NCI-H2107 treated with DMSO at 0.1 percent for 48 hours (cell line): ENCODE measurements around the gene TCEAL4.
"Not testable (repeated sequence)": the region's sequence is repeated elsewhere in the genome, so short reads cannot be mapped to it uniquely, and the experiment has no call there.

Experiments
- DNase-seq: peaks from one replicate; lab custom pipeline; 2025; ENCODE audit not compliant: unreplicated experiment; lab: John Stamatoyannopoulos, UW

Gene TCEAL4

GRCh38 chrX:103586659-103587058, 1.3 kb downstream of the TCEAL4 start:
- DNase-seq = no peak

- not testable (repeated sequence) for DNase-seq
These were observed 7.0 kb downstream of the TCEAL4 start for GRCh38 chrX:103592295-103592694.

DNA sequence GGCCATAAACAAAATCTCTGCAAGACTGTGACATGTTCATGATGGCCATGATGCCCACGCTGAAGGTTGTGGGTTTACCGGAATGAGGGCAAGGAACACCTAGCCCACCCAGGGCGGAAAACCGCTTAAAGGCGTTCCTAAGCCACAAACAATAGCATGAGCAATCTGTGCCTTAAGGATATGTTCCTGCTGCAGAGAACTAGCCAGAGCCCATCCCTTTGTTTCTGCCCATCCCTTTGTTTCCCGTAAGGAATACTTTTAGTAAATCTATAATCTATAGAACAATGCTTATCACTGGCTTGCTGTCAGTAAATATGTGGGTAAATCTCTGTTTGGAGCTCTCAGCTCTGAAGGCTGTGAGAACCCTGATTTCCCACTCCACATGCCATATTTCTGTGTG, 9.9 kb downstream of the TCEAL4 start:
- DNase-seq = not testable (repeated sequence)

DNA sequence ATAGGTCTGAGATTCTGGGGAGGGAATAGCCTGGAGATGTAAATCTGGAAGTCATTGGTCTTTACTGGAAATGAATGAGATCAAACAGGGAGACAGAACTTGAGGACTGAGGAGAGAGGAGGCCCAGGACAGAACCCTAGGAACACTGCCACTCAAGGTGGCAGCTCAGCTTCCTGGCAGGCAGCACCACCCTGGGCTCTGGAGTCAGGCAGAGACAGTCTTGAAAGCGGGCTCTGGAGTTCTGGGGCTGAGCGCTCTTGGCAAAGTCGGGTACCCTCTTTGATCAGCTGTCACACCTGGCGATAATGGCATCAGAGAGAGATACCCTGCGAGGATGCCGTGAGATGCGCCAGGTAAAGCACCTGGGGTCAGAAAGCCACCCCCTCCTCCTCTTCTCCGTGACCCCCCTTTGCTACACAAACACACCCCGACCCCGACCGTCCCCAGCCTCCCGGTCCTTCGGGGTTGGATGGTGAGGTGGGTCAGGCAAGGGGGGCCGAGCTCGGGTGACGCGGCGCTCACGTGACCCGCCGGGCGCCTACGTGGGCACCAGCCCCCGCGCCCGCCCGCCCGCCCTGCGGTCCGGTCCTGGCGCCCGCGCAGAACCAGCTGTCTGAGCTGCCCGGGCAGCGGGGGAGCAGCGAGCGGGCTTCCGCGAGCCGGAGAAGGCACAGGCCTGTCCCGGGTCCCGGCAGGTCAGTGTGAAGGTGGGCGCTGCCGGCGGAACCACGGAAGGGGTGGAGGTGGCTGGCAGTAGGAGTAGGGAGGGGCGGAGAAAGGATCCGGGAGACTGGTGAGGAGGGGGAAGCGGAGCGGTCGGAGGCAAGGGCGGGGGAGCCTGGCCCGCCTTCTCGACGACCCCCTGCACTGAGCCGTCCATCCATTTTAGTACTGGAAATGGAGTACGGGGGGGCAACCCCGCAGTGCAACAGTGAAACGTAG, 22.3 kb downstream of the TCEAL4 start, which contains the start of gene TCEAL3:
TCEAL3 (plus strand) TSS at position 600 of the 942 bp plus-strand sequence. CDS start 1,102 bp downstream, outside the sequence.
- no peak for DNase-seq

DNA sequence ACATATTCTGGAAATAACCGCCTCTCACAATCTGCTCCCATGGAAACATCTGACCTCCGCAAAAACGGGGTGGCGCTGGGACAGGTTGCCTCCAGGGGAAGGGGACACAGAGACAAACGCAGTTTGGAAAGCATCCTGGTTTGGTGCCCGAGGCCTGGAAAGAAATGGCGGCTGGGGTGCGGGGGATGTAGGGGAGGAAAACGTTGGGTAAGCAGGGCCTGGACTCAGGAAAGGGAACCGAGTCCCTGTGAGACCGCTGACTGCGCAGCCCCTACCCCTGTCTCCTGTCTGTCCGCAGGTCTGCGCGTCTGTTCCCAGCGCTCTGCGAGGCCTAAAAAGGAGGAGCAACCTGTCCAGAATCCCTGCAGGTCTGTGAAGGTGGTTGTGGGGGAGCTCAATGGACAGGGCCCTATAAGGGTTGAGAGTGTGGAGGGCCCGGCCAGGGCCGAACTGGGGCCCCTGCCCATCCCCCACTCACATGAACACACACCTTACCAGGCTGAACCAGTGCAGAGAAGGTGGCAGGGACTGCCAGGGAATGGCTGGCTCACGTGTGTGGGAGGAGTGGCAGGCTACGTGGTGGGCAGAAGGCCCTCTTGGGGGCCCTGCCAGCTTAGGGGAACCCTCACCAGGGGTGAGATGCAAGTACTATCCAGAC, 23.1 kb downstream of the TCEAL4 start:
- DNase-seq = no peak

- DNase-seq = no peak
These were observed 25.0 kb downstream of the TCEAL4 start for GRCh38 chrX:103610282-103610681.

GRCh38 chrX:103613362-103613890, 28.1 kb downstream of the TCEAL4 start:
- no peak for DNase-seq

- no peak for DNase-seq
These were observed 29.7 kb downstream of the TCEAL4 start for GRCh38 chrX:103614999-103615398.

- no peak for DNase-seq
These were observed 30.6 kb downstream of the TCEAL4 start for GRCh38 chrX:103615781-103616371.

DNA sequence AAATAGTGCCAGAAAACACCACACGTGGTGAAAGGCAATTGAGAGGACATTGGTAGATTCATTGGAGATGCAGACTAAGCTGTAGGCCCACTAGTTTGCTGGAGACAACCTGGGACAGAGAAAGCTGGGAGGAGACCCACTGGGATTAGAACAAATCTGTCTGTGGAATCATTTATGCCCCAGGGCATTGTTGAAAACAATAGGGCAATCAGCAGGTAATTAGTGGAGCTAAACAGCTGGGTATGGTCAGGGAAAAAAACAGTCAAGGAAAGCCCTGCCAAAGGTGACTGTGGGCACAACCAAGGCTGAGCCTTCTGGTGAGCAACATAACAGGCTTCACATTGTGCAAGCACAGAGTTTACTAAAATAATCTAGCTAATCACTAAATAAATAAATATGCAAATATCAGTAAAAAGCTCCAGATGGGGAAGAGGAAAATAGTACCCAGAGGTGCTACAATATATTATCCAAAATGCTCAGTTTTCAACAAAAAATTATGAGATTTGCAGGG, 31.4 kb downstream of the TCEAL4 start:
- DNase-seq = no peak

DNA sequence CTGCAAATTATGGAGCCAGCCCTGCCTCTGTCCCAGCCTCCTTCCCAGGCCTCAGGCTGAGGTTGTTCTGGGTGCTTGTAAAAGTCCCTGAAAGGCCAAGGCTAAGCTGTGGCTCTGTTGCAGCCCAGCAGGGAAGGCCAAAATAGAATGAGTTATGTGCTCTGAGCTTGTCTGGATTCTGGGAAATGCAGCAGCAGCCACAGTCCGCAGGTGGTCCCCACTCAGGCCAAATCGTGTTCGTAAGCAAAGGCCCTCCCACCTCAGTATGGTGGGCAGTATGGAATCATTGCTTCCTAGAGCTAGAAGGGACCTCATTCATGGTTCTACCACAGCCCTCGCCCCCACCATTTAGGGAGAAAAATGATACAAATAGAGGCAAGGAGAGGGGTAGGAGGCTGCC, 38.8 kb downstream of the TCEAL4 start:
- no peak for DNase-seq

DNA sequence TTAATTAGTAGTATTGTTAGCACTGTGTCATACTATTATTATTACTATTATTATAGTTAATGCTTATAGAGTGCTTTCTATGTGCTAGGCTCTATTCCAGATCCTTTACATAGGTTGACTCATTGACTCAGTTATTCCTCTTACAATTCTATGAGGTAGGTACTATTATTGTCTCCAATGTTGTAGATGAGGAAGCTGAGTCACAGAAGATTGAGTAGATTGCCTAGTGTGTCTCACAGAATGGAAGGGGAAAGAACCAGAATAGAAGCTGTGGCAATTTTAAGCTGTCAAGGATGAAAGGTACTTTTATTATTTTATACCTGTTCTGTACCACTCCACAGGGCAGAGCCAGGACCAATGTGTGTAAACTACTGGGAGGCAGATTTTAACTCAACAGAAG, 41.5 kb downstream of the TCEAL4 start:
- no peak for DNase-seq

DNA sequence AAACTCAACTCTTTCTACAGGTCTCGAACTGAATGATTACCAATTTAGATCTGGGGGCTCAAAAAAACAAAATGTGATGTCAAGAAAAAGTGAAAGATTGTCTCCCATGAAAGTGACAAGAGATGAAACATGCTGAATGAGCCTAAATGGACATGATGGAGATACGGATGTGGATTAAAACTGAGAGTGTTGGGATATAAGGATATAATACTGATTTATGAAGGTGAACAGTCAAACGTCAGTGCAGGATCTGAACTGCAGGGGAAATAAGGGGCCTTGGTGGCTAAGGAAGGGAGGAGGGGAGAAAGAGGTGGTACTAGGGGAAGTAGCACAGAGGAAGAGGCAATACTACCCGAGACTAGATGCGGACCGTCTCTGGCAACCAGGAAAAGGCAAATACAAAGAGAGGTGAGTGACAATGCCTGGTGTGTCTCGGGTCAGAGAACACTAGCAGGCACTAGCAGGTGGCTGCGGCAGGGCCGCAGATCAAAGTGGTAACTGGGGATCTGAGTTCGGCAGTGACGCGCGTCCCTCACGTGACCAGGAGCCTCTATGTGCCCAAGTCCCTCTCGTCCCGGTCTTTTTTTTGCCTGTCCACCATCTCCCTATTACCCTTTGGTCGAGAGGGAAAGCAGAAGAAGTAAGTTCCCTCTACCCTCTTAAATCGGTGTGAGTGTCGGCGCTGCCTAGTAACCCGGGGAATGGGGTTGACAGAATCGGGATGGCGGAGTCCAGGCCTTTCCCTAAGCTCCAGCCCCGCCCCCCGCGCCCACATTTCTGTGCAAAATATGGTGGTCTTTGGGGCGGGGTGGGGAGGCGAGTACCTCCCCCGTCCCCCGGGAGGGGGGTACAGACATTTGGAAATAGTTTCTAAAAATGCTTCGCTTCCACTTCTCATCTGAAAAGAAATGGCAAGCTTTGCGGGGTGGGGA, 43.3 kb downstream of the TCEAL4 start, which contains the start of gene TCEAL1:
TCEAL1 (plus strand) TSS at position 590 of the 932 bp plus-strand sequence. CDS start 942 bp downstream, outside the sequence.
- DNase-seq = peak; percentile 81

- peak; percentile 40 for DNase-seq
These were observed 44.2 kb downstream of the TCEAL4 start for GRCh38 chrX:103629318-103630170.

DNA sequence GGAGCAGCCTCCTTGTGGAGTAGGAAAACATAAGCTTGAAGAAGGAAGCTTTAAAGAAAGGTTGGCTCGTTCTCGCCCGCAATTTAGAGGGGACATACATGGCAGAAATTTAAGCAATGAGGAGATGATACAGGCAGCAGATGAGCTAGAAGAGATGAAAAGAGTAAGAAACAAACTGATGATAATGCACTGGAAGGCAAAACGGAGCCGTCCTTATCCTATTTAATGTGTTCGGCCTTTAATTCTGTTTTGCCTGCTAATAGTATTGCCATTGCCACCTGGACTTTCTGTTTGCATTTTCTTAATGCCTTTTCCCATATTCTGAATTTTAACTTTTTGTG, 44.8 kb downstream of the TCEAL4 start:
- no peak for DNase-seq

GRCh38 chrX:103631145-103631544, 45.8 kb downstream of the TCEAL4 start:
- DNase-seq = no peak

GRCh38 chrX:103635436-103635835, 50.1 kb downstream of the TCEAL4 start:
- DNase-seq = no peak
